ENCODE measurements around the gene KIAA0513.
"Not testable (repeated sequence)": the region's sequence is repeated elsewhere in the genome, so short reads cannot be mapped to it uniquely, and the experiment has no call there.

Gene KIAA0513

GRCh38 chr16:85045077-85045476, 17.5 kb downstream of the KIAA0513 start:
- DNase-seq, result no peak
- in situ Hi-C loops (cut with MboI; ENCODE audit: low pct_unique_long_range_greater_than_20kb, low sequenced_read_pairs), result no loop called here

- in situ Hi-C loops (cut with MboI; ENCODE audit: low pct_unique_long_range_greater_than_20kb, low sequenced_read_pairs), result no loop called here
- DNase-seq, result no peak
Observed at GRCh38 chr16:85045641-85046471, 18.3 kb downstream of the KIAA0513 start.

DNA sequence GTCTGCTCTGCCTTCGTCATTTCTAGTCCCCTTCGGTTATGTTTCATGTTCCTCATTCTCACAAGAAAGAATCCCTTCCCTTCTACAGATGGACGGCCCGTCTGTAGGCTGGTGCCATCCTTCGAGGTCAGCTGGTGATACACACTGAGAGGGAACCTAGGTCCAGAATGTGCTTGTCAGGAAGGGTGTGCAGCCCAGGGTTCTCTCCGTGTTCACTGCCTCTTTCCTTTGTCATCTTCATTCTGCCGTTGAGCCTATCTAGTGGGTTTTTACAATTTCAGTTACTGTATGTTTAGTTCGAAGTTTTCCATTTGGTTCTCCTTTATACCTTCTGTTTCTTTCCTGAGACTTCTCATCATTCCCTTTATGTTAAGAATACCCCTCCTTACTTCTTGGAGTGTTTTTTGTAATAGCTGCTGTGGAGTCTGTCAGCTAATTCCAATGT, 18.9 kb downstream of the KIAA0513 start:
- no peak for DNase-seq
- in situ Hi-C loops (cut with MboI; ENCODE audit: low pct_unique_long_range_greater_than_20kb, low sequenced_read_pairs), result no loop called here

- in situ Hi-C loops (cut with MboI; ENCODE audit: low pct_unique_long_range_greater_than_20kb, low sequenced_read_pairs), result no loop called here
- no peak for DNase-seq
Observed at GRCh38 chr16:85046931-85047866, 19.6 kb downstream of the KIAA0513 start.

DNA sequence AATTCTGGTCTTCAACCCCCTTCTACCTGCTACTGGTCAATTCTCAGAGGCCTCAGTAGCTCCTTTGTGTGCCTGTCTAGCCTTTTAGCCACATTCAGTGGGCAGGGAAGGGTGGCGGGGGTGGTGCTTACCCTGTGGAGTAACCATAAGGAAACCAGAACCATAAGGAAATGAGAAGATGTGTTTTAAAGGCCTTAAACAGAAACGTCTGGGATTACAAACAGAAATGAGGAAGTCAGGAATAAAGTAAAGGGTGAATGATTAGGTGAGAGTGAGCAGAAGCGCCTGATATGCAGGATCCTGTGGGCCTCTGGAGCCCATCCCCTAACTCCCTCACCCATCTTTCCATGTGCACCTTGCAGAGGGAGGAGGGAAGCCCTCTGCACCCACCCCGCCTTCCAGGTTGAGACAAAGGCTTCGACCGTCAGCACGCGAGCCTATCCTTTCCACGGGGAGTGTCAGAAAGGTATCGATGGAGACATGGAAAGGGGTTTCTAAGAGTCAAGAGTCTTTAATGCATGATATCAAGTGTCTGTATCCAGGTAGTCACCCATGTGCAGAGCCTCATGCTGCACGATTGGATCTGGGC, 20.4 kb downstream of the KIAA0513 start:
- in situ Hi-C loops (cut with MboI; ENCODE audit: low pct_unique_long_range_greater_than_20kb, low sequenced_read_pairs), result no loop called here
- peak; percentile 71 for DNase-seq

- no peak for DNase-seq
- in situ Hi-C loops (cut with MboI; ENCODE audit: low pct_unique_long_range_greater_than_20kb, low sequenced_read_pairs), result no loop called here
Observed at GRCh38 chr16:85048921-85049562, 21.4 kb downstream of the KIAA0513 start.

GRCh38 chr16:85049706-85050305, 22.2 kb downstream of the KIAA0513 start:
- in situ Hi-C loops (cut with MboI; ENCODE audit: low pct_unique_long_range_greater_than_20kb, low sequenced_read_pairs), result no loop called here
- DNase-seq, result no peak

DNA sequence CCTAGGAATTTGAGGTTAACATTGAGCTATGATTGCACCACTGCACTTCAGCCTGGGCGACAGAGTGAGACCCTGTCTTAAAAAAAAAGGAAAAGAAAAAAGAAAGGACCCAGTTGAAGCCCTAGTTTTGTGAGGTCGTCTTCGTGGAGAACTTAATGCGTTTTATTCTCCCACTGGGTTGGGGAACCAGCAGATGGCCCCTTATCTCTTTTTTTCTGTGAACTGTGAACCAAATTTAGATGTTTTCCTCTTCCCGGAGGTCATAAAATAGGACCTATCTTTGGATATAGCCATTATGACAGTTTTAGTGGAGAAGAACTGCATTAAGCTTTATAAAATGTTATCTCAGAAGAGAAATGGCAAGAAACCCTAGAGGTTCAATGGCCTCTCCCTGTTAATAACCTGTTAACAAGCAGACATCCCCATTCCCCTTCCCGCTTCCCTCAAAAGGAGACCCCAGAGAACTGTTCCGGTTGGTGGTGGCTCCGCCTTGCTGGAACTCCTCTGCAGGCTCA, 23.5 kb downstream of the KIAA0513 start:
- in situ Hi-C loops (cut with MboI; ENCODE audit: low pct_unique_long_range_greater_than_20kb, low sequenced_read_pairs), result no loop called here

DNA sequence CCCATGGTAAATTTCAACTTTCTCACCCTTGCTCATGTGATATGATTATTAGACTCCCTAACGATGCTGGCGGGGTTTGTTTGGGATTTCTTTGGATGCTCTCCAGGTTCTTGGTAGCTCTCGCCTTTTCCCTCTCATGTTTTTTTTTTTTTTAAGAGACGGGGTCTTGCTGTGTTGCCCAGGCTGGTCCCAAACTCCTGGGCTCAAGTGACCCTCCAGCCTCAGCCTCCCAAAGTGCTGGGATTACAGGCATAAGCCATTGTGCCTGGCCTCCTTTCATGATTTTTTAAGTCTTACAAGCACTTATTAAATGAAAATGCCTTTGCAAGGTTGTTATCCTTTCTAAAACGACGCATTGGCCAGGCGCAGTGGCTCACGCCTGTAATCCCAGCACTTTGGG, 24.1 kb downstream of the KIAA0513 start:
- in situ Hi-C loops (cut with MboI; ENCODE audit: low pct_unique_long_range_greater_than_20kb, low sequenced_read_pairs), result no loop called here
- no peak for DNase-seq

More for the DNA sequence above, 23.5 kb downstream of the KIAA0513 start:
- no peak for DNase-seq

DNA sequence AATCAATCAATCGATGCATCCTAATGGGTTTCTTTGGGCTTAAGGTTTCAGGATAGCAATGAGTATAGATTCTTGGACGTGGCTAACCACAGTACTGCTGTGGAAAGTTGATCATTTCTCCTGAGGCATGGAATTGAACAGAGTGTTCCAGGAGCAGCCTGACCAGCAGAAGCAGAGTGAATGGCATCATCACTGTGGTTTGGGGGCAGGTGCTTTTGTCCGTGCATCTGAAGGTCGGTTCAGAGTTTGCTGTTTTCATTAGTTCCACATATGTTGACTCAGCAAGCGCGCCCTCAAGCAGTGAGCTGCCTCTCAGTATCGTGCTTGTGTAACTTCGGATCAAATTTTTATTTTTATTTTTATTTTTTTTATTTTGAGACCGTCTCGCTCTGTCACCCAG, 24.9 kb downstream of the KIAA0513 start:
- in situ Hi-C loops (cut with MboI; ENCODE audit: low pct_unique_long_range_greater_than_20kb, low sequenced_read_pairs), result no loop called here
- DNase-seq, result no peak

GRCh38 chr16:85054321-85054720, 26.7 kb downstream of the KIAA0513 start:
- DNase-seq; in situ Hi-C loops (cut with MboI; ENCODE audit: low pct_unique_long_range_greater_than_20kb, low sequenced_read_pairs): not testable (repeated sequence)

GRCh38 chr16:85054948-85055492, 27.4 kb downstream of the KIAA0513 start:
- no peak for DNase-seq
- in situ Hi-C loops (cut with MboI; ENCODE audit: low pct_unique_long_range_greater_than_20kb, low sequenced_read_pairs), result no loop called here

DNA sequence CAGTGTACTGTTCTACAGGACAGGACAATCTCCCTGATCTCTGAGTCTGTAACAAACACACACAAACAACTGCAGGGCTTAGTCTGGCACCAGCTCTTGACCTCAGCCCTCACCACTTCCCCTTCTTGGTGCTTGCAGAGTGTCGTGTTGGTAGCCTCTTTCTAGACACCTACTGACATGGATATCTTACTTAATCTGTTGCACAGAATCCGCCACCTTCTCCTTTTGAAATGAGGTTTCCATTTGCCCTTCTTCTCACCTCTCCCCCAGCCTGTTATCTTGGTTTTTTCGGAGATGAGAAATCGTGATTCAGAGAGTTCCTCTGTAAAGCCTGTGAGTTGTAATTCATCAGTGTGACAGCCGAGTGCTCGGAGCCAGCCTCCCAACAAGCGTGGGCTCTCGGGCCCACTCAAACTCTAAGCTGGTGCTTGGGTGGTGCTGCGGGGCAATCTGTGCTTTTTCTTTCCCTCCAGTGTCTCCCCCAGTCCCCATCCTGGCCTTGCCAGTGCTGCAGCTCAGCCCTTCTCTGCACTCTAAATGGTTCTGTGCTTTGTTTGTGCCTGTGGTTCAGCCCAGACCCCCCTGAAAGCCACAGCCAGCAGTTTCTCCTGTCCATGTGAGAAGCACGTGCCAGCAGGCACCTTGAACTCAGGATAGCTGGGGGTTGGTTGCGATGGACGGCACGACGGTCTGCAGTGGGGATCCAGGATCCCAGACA, 28.1 kb downstream of the KIAA0513 start:
- peak; percentile 98 for DNase-seq

GRCh38 chr16:85056211-85056748, 28.7 kb downstream of the KIAA0513 start:
- no peak for DNase-seq
- in situ Hi-C loops (cut with MboI; ENCODE audit: low pct_unique_long_range_greater_than_20kb, low sequenced_read_pairs), result no loop called here

More for the DNA sequence above, 28.1 kb downstream of the KIAA0513 start:
- in situ Hi-C loops (cut with MboI; ENCODE audit: low pct_unique_long_range_greater_than_20kb, low sequenced_read_pairs), result no loop called here

- DNase-seq, result no peak
- in situ Hi-C loops (cut with MboI; ENCODE audit: low pct_unique_long_range_greater_than_20kb, low sequenced_read_pairs), result no loop called here
Observed at GRCh38 chr16:85057212-85057889, 29.8 kb downstream of the KIAA0513 start.

DNA sequence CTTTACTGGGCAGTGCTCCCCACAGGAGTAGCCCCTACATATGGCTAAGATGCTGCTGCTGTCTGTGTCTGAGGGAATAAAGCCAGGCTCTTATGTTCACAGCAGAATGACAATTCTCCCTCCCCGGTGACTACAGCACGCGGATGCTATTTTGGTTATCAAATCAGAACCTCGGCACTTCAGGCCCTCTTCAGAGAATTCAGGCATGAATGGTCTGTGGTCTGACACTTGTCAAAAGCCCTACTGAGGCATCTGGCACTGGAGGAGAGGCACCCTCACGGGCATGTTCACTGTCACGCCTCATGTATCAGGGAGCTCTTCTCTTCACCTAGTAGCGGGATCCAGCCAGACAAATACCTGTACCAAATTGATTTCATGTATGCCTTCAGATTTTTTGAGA, 30.4 kb downstream of the KIAA0513 start:
- in situ Hi-C loops (cut with MboI; ENCODE audit: low pct_unique_long_range_greater_than_20kb, low sequenced_read_pairs), result no loop called here
- no peak for DNase-seq

DNA sequence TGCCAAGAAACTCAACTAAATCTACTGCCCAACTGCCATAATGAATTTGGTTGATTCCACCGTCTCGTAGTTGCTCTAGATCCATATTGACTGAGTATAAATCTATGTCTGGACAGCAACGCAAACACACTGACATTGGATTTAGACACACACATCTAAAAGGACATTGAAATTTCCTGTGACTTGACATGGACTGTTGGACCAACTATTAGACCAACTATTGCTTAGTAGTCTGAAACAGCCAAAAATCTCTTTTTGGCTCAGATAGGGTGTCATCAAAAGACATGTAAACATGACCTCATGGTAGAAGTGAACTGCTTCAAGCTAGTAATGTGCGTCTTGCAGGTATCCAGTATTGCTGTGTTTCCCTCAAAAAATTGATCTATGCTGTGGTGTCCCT, 31.3 kb downstream of the KIAA0513 start:
- in situ Hi-C loops (cut with MboI; ENCODE audit: low pct_unique_long_range_greater_than_20kb, low sequenced_read_pairs), result no loop called here
- DNase-seq, result no peak

Measured in KBM-7 (cell line).